Suprapubic skin (tissue), 4 donors: ENCODE measurements around the gene TMEM167B. TPM values are rescaled to one million over a fixed set of nuclear protein-coding genes. Genes with fewer than 3 reads are reported as not detected.

Experiments used
- total RNA-seq, 4 donors: library from RNA; depleted of rRNA; stranded (reverse); fragments of >200 nt; gene quantifications; one replicate each; pipeline ENCODE4 v1.1.0, GENCODE V29; 2016

TMEM167B gene
- total RNA-seq, 4 donors from 2014 or later = 28.2 to 35.1 (median 31.0) TPM

Other genes with a start within 250 kb of the TMEM167B start
- 1 to 10 TPM in 3 of 4 donors, not detected in 1; 2.2 to 6.5 (median 2.7) TPM for gene AKNAD1, start 233.7 kb upstream of the TMEM167B start, total RNA-seq
- 100 to 1,000 TPM in 3 of 4 donors, 10 to 100 TPM in 1; 97.4 to 174 (median 136) TPM for gene GPSM2, start 213.8 kb upstream of the TMEM167B start, total RNA-seq
- 10 to 100 TPM; 12.4 to 19.4 (median 18.5) TPM for gene CLCC1, start 127.3 kb upstream of the TMEM167B start, total RNA-seq
- 10 to 100 TPM; 45.8 to 89.2 (median 52.9) TPM for gene WDR47, start 48.7 kb upstream of the TMEM167B start, total RNA-seq
- gene TAF13, start 14.8 kb upstream of the TMEM167B start, total RNA-seq = 10 to 100 TPM; 10.6 to 33.2 (median 28.0) TPM
- 10 to 100 TPM; 27.4 to 84.8 (median 46.7) TPM for gene ELAPOR1, start 23.4 kb downstream of the TMEM167B start, total RNA-seq
- 100 to 1,000 TPM; 144 to 169 (median 160) TPM for gene SARS1, start 123.2 kb downstream of the TMEM167B start, total RNA-seq
- gene CELSR2, start 158.8 kb downstream of the TMEM167B start, total RNA-seq = 100 to 1,000 TPM; 106 to 145 (median 129) TPM
- 1 to 10 TPM; 1.9 to 6.8 (median 3.7) TPM for gene PSRC1, start 192.4 kb downstream of the TMEM167B start, total RNA-seq
- gene MYBPHL, start 216.2 kb downstream of the TMEM167B start, total RNA-seq = not detected